SH-SY5Y (cell line): ENCODE data around the gene TMEM203.

ENCODE experiments used
- GATA2 ChIP-seq: IDR thresholded peaks from 2 replicates; pipeline ENCODE4 v1.6.1; 2011; ENCODE audit warnings: mild to moderate bottlenecking, low read depth, low read length
- GATA3 ChIP-seq: IDR thresholded peaks from 2 replicates; pipeline ENCODE4 v1.6.1; 2011; ENCODE audit warnings: low read depth, mild to moderate bottlenecking, low read length, moderate library complexity

GRCh38 chr9:137174722-137175293 lies 30.6 kb downstream of the TMEM203 start:
- TF ChIP-seq GATA2 (no peak), GATA3 (no peak)
